ENCODE data around the gene ARHGAP25. TPM values are rescaled to one million over a fixed set of nuclear protein-coding genes. Genes with fewer than 3 reads are reported as not detected.
A peak's percentile ranks its signal among the peaks of the same experiment; 100 is the strongest.

Gene ARHGAP25
- total and polyA plus RNA-seq, 2 of the 4 experiments (the other 2 are of a cell fraction): 0.29 to 0.36 TPM

DNA sequence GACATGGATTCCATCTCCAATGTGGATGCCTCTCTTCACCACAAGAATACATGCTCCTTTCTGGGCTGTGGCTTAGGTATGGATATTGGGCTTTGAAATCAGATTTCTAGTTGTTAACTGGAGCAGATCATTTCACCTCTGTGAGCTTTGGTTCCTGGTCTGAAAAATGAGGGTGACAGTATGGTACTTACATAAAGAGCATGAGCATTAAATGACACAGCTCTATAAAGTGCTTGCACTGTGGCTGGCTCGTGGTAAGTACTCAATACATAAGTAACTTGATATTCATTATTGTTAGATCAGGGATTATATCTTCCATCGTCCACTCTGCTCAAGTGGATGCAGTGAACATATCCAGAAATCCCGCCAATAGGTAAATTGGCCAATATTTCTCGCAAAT is 33.4 kb downstream of the ARHGAP25 start:
- H2AK9ac ChIP-seq (replicated peaks; ENCODE audit: low read depth, low read length, poor library complexity): peak overlapping the region; percentile 20
- no CpG with 5 or more reads among the region's 4 CpGs for WGBS, 2 experiments (ENCODE audit: extremely low coverage in 2 of 2, insufficient read length in 1 of 2)
- no peaks in the 10 kb centered on the region for H3K9me3 ChIP-seq (ENCODE audit: control insufficient read depth, insufficient read depth, low read length)
- peak overlapping the region; percentile 76; the same call in 1 of the 2 replicates for H2AK5ac ChIP-seq (ENCODE audit: low read depth, low read length)
- no peak overlapping the region for H3K4me2 ChIP-seq (ENCODE audit: low read depth, low read length)
- dilution Hi-C loops (cut with HindIII; ENCODE audit: low sequenced_read_pairs, unreplicated experiment): no loop called here
- no peak overlapping the region for H2BK5ac ChIP-seq (ENCODE audit: low read depth, low read length, poor library complexity, severe bottlenecking)
- no peak overlapping the region; a peak in 1 of 4 replicates for H4K8ac ChIP-seq (ENCODE audit: low read depth in 2 of 2, low read length in 2 of 2)
- no peak for TF ChIP-seq MAFK (IDR thresholded peaks at IDR 0.05; ENCODE audit: low read depth, low read length)
- no peak for TF ChIP-seq CEBPB (IDR thresholded peaks at IDR 0.05; ENCODE audit: low read depth, low read length)
- TF ChIP-seq USF2 (IDR thresholded peaks at IDR 0.05; ENCODE audit: low read depth, low read length): no peak
- no peak for TF ChIP-seq CHD1 (IDR thresholded peaks at IDR 0.05; ENCODE audit: low read depth, low read length)
- TF ChIP-seq MAZ (IDR thresholded peaks at IDR 0.05; ENCODE audit: borderline replicate concordance, low read depth, low read length): no peak
- peaks cover 19% of the 10 kb centered on the region for H3K9me1 ChIP-seq (ENCODE audit: insufficient read depth, low read length)
- peak overlapping the region; percentile 49; the same call in 1 of the 2 replicates for H3K4ac ChIP-seq (ENCODE audit: low read depth, low read length)
- intact Hi-C loops (cut with micrococcal nuclease): loop anchor here (5.0 kb wide), 1 partner anchor 39 kb away; no protein-coding TSS in a partner anchor
- no peaks in the 10 kb centered on the region for H4K20me1 ChIP-seq (ENCODE audit: insufficient read depth, low read length)
- DNase-seq: no peak
- H4K91ac ChIP-seq (ENCODE audit: insufficient read depth, low read depth, low read length): peak overlapping the region; percentile 34; the same call in 1 of the 2 replicates
- no peak for ATAC-seq (ENCODE audit: low read depth)
- no peaks in the 10 kb centered on the region for H3K79me1 ChIP-seq (ENCODE audit: low read depth in 1 of 2, low read length in 2 of 2)
- H3K4me1 ChIP-seq (ENCODE audit: control insufficient read depth, insufficient read depth, low read length): peaks cover 34% of the 10 kb centered on the region
- no TSS peak for BruUV-seq (replicated peaks)
- H4K5ac ChIP-seq (ENCODE audit: low read depth, low read length): no peak overlapping the region
- H2BK15ac ChIP-seq (ENCODE audit: low read depth, low read length): peak overlapping the region; percentile 13; the same call in 1 of the 3 replicates
- peak overlapping the region; percentile 40; the same call in 1 of the 2 replicates for H3K14ac ChIP-seq (replicated peaks; ENCODE audit: low read depth, low read length)
- POLR2A ChIA-PET (ENCODE audit: unreplicated experiment): no interaction called here
- no peaks in the 10 kb centered on the region for H3K36me3 ChIP-seq (ENCODE audit: control insufficient read depth, insufficient read depth, low read length)
- no peak overlapping the region for H3K56ac ChIP-seq (ENCODE audit: extremely low read depth, insufficient read depth, low read length)
- CTCF ChIA-PET: interaction anchor here (1.4 kb wide), 1 partner anchor 16 kb away, joined by 4 read pairs; no protein-coding TSS in a partner anchor
- no peak overlapping the region for H3K4me3 ChIP-seq (ENCODE audit: insufficient read depth, low read depth, low read length)
- no peaks in the 10 kb centered on the region for H3K27me3 ChIP-seq (ENCODE audit: control insufficient read depth, insufficient read depth, low read length)
- no peak overlapping the region for H2AFZ ChIP-seq (replicated peaks; ENCODE audit: low read length, poor library complexity)
- no peak overlapping the region for H3K18ac ChIP-seq (ENCODE audit: low read depth, low read length)
- in situ Hi-C loops (cut with MboI; ENCODE audit: low sequenced_read_pairs): no loop called here
- no peak overlapping the region for H3K23ac ChIP-seq (ENCODE audit: low read depth, low read length)
- peak overlapping the region; percentile 46; the same call in 1 of the 2 replicates for H2BK20ac ChIP-seq (ENCODE audit: low read depth, low read length)
- H3K9ac ChIP-seq (ENCODE audit: low read depth, low read length): no peak overlapping the region
- no peak overlapping the region for H3K27ac ChIP-seq (ENCODE audit: insufficient read depth, low read length)
- peak overlapping the region; percentile 43 for H2BK120ac ChIP-seq (ENCODE audit: low read depth, low read length)
